ENCODE data around the gene TTC9B.

DNA sequence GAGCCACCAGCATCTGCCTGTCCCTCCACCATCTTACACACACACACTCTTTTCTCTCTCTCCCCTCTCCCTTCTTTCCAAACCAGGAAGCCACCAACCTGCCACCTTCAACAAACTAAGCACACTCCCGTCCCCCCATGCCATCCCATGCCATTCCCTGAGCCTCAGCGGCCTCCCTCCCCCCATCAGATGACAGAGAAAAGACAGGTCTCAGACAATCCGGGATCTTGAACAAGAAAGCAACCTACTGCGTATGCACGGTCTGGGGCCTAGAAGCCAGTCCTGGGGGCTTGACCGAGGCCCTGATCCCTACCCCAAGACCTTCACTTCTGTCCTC, 47.5 kb upstream of the TTC9B start:
- TF ChIP-seq, protein P1, sequence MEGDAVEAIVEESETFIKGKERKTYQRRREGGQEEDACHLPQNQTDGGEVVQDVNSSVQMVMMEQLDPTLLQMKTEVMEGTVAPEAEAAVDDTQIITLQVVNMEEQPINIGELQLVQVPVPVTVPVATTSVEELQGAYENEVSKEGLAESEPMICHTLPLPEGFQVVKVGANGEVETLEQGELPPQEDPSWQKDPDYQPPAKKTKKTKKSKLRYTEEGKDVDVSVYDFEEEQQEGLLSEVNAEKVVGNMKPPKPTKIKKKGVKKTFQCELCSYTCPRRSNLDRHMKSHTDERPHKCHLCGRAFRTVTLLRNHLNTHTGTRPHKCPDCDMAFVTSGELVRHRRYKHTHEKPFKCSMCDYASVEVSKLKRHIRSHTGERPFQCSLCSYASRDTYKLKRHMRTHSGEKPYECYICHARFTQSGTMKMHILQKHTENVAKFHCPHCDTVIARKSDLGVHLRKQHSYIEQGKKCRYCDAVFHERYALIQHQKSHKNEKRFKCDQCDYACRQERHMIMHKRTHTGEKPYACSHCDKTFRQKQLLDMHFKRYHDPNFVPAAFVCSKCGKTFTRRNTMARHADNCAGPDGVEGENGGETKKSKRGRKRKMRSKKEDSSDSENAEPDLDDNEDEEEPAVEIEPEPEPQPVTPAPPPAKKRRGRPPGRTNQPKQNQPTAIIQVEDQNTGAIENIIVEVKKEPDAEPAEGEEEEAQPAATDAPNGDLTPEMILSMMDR (IDR thresholded peaks at IDR 0.05): no peak
- TF ChIP-seq POLR2A (IDR thresholded peaks at IDR 0.05): no peak
- TF ChIP-seq POLR2AphosphoS5 (IDR thresholded peaks at IDR 0.05): no peak
- no peak for TF ChIP-seq EP300 (IDR thresholded peaks at IDR 0.05)

Data from stomach (tissue), 4 donors.